T-cell (primary cell): ENCODE measurements around the gene TENM4. TPM values are rescaled to one million over a fixed set of nuclear protein-coding genes. Genes with fewer than 3 reads are reported as not detected.

ENCODE experiments used
- ATAC-seq, 4 experiments: fragments of 200-7000 bp in 3 of 4; fragments of 150-1000 bp in 1 of 4; cut with Tn5 transposase; replicated peaks in 1 of 4; 1 replicate in 3 of 4; 2 replicates in 1 of 4; pipeline ENCODE4 v1.10.0; 2021; ENCODE audit warnings: moderate library complexity in 3 of 4, mild to moderate bottlenecking in 2 of 4, moderate number of reproducible peaks in 1 of 4
- CTCF ChIA-PET, 2 donors: fragments of 300-600 bp; sonication (Branson Sonifier 250); formaldehyde crosslinking; loops; one replicate each; lab custom pipeline; 2022; ENCODE audit warnings: antibody characterized with exemption in 2 of 2; lab: Charles Lee
- POLR2A ChIA-PET, 2 donors: fragments of 300-600 bp; sonication (Branson Sonifier 250); formaldehyde crosslinking; loops; one replicate each; lab custom pipeline; 2022; ENCODE audit warnings: antibody characterized with exemption in 2 of 2; lab: Charles Lee
- DNase-seq, 35 experiments: peaks; one replicate each; pipeline versions ENCODE4 v3.0.0 to v3.0.0-alpha.2; 2013 to 2023
- H3K27ac ChIP-seq: one replicate; pipeline ENCODE4 v1.5.1; 2013; ENCODE audit warnings: low read length
- H3K27me3 ChIP-seq, 2 experiments: replicated peaks in 1 of 2; 1 replicate in 1 of 2; 2 replicates in 1 of 2; pipeline versions ENCODE4 v1.6.1 to v1.7.0; 2013; ENCODE audit warnings: low read length in 1 of 2, mixed read lengths in 1 of 2; ENCODE audit not compliant: control insufficient read depth in 2 of 2, insufficient read depth in 2 of 2; ENCODE audit errors: extremely low read depth in 1 of 2
- H3K36me3 ChIP-seq, 2 donors: 1 replicate in 1 of 2; 2 replicates in 1 of 2; pipeline versions ENCODE4 v1.6.1 to v1.7.0; 2013; ENCODE audit warnings: low read length in 1 of 2; ENCODE audit not compliant: control insufficient read depth in 2 of 2, insufficient read depth in 1 of 2; ENCODE audit errors: extremely low read depth in 1 of 2
- H3K4me1 ChIP-seq, 2 experiments: 1 replicate in 1 of 2; 2 replicates in 1 of 2; pipeline versions ENCODE4 v1.6.1 to v1.7.0; 2013; ENCODE audit warnings: low read length in 2 of 2, mixed read lengths in 1 of 2; ENCODE audit not compliant: insufficient read depth in 2 of 2, control insufficient read depth in 1 of 2; ENCODE audit errors: extremely low read depth in 1 of 2
- H3K4me3 ChIP-seq, 2 donors: 1 replicate in 1 of 2; 2 replicates in 1 of 2; pipeline versions ENCODE4 v1.5.1 to v1.7.0; 2013; ENCODE audit warnings: mild to moderate bottlenecking in 2 of 2, low read length in 1 of 2, moderate library complexity in 1 of 2; ENCODE audit not compliant: control insufficient read depth in 1 of 2; ENCODE audit errors: extremely low read depth in 1 of 2
- H3K9me3 ChIP-seq: 2 replicates; pipeline ENCODE4 v1.7.0; 2013
- H3K27ac Mint-ChIP-seq, 2 donors: one replicate each; pipeline ENCODE4 v1.8.0; 2020 to 2021; ENCODE audit warnings: mild to moderate bottlenecking in 2 of 2, mixed read lengths in 2 of 2
- H3K27me3 Mint-ChIP-seq, 2 donors: one replicate each; pipeline ENCODE4 v1.8.0; 2021 to 2022; ENCODE audit warnings: mixed read lengths in 2 of 2
- H3K36me3 Mint-ChIP-seq: one replicate; pipeline ENCODE4 v1.8.0; 2021; ENCODE audit warnings: mixed read lengths
- H3K4me1 Mint-ChIP-seq, 3 donors: one replicate each; pipeline ENCODE4 v1.8.0; 2020 to 2022; ENCODE audit warnings: mixed read lengths in 3 of 3, mild to moderate bottlenecking in 1 of 3
- H3K4me3 Mint-ChIP-seq, 3 donors: one replicate each; pipeline ENCODE4 v1.8.0; 2020 to 2022; ENCODE audit warnings: mild to moderate bottlenecking in 3 of 3, mixed read lengths in 3 of 3, moderate library complexity in 3 of 3
- H3K9me3 Mint-ChIP-seq, 3 donors: one replicate each; pipeline ENCODE4 v1.8.0; 2020 to 2022; ENCODE audit warnings: mixed read lengths in 3 of 3
- WGBS: methylation state at CpG from one replicate; pipeline ENCODE4 v1.1.5; 2013; ENCODE audit warnings: missing lambda C conversion rate; ENCODE audit not compliant: insufficient coverage; 5-methylcytosine and 5-hydroxymethylcytosine counted together
- total RNA-seq, 35 experiments: library from RNA in 6 of 35; stranded (reverse) in 6 of 35; fragments of 120-200 nt in 1 of 35; gene quantifications; one replicate each; pipeline versions ENCODE4 v1.2.1 to v1.2.4 and lab custom pipeline; 2013 to 2026

TENM4 gene
- total RNA-seq, 5 donors from 2014 or later (not counting 1 experiment from before 2014, with no cell fraction given) = 0.03 to 0.35 (median 0.03) TPM; not detected in 2

GRCh38 chr11:79348976-79349682 is 91.7 kb downstream of the TENM4 start:
- no peaks in the 10 kb centered on the region for H3K4me1 Mint-ChIP-seq

DNA sequence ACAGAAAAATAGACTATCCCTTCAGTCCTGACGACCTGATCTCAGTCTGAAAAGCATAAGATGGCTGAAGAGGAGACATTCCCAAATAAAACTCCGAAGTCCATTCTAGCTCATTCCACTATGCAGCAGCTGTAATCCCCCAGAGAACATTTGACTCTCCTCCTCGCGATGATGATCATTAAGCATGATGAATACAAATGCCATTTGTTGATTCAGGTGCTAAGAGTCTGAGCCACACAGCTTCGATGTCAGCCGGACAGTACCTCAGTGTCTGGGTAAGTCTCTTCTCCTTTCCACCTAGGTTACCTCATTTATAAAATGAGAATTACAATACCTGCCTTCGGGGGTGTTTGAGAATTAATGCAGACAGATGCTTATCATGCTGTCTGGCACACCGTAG is 94.8 kb downstream of the TENM4 start:
- H3K27ac Mint-ChIP-seq = no peak overlapping the region
- ATAC-seq = no peak

More at GRCh38 chr11:79348976-79349682, 91.7 kb downstream of the TENM4 start:
- POLR2A ChIA-PET = no interaction called here
- peaks cover 0 to 6% of the 10 kb centered on the region in 2 experiments for H3K27me3 ChIP-seq
- H3K9me3 ChIP-seq = no peaks in the 10 kb centered on the region
- peaks cover 5 to 11% of the 10 kb centered on the region in 2 donors for H3K27me3 Mint-ChIP-seq
- no CpG with 5 or more reads among the region's 5 CpGs for WGBS
- ATAC-seq = no peak
- no peaks in the 10 kb centered on the region for H3K36me3 Mint-ChIP-seq
- CTCF ChIA-PET = no interaction called here
- no peaks in the 10 kb centered on the region for H3K36me3 ChIP-seq
- no peak overlapping the region for H3K27ac ChIP-seq
- DNase-seq = no peak
- H3K27ac Mint-ChIP-seq = no peak overlapping the region
- peaks cover 0 to 5% (median 0%) of the 10 kb centered on the region in 3 donors for H3K9me3 Mint-ChIP-seq
- no peak overlapping the region for H3K4me3 ChIP-seq
- H3K4me3 Mint-ChIP-seq = no peak overlapping the region
- no peaks in the 10 kb centered on the region for H3K4me1 ChIP-seq

DNA sequence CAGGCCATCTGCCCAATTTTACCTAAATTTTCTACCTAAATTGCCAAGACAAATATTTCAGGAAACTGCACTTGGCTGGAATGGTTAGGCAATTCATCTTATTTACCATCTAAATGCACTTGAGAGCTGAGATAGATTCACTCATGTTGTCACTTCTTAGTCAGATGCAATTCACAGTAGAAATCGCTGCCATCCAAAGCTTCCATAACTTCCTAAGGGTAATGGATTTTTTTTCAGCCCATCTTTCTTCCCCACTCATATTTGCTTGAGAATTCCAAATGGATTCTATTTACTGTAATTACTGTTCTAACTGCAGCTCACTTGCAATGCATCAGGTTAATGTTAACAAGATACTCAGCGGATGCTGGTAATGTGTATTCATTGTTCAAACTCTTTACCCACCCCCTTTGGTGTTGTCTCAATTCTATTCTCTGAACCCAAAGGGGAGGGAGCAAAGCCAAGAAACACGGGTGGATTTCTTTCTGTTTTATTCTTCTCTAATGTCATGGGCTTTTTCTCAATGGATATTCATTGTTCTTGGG is 96.0 kb downstream of the TENM4 start:
- no peaks in the 10 kb centered on the region for H3K36me3 Mint-ChIP-seq
- Histone ChIP-seq H3K27ac (no peak overlapping the region), H3K27me3 (no peaks in the 10 kb centered on the region), H3K36me3 (no peaks in the 10 kb centered on the region), H3K4me1 (no peaks in the 10 kb centered on the region), H3K4me3 (no peak overlapping the region), H3K9me3 (no peaks in the 10 kb centered on the region)
- no peak overlapping the region for H3K4me3 Mint-ChIP-seq
- CTCF ChIA-PET = no interaction called here
- no peak overlapping the region for H3K27ac Mint-ChIP-seq
- 80% methylated on average over 1 of the region's 3 CpGs for WGBS
- no peaks in the 10 kb centered on the region for H3K4me1 Mint-ChIP-seq
- no peaks in the 10 kb centered on the region for H3K9me3 Mint-ChIP-seq
- POLR2A ChIA-PET = no interaction called here
- ATAC-seq = no peak
- no peak for DNase-seq
- H3K27me3 Mint-ChIP-seq = peaks cover 0 to 4% of the 10 kb centered on the region in 2 donors

More for the DNA sequence above, 94.8 kb downstream of the TENM4 start:
- Histone ChIP-seq H3K27ac (no peak overlapping the region), H3K4me1 (no peaks in the 10 kb centered on the region), H3K27me3 (no peaks in the 10 kb centered on the region), H3K36me3 (no peaks in the 10 kb centered on the region), H3K9me3 (no peaks in the 10 kb centered on the region), H3K4me3 (no peak overlapping the region)
- ChIA-PET CTCF (interaction anchor here in 1 of 2 donors (0.7 kb wide), 1 partner anchor 60 kb away, joined by 3 read pairs; no protein-coding TSS in a partner anchor), POLR2A (no interaction called here)
- H3K27me3 Mint-ChIP-seq = peaks cover 0 to 9% of the 10 kb centered on the region in 2 donors
- no peaks in the 10 kb centered on the region for H3K36me3 Mint-ChIP-seq
- H3K4me3 Mint-ChIP-seq = no peak overlapping the region
- DNase-seq = no peak
- H3K9me3 Mint-ChIP-seq = peaks cover 0 to 2% (median 0%) of the 10 kb centered on the region in 3 donors
- WGBS = 70% methylated on average over 4 of the region's 8 CpGs
- H3K4me1 Mint-ChIP-seq = no peaks in the 10 kb centered on the region

GRCh38 chr11:79342686-79343085 is 98.1 kb downstream of the TENM4 start:
- DNase-seq = no peak
- H3K27me3 ChIP-seq = peaks cover 0 to 5% of the 10 kb centered on the region in 2 experiments
- H3K4me1 ChIP-seq = no peaks in the 10 kb centered on the region
- Mint-ChIP-seq H3K4me1 (no peaks in the 10 kb centered on the region), H3K27me3 (no peaks in the 10 kb centered on the region), H3K27ac (no peak overlapping the region), H3K9me3 (no peaks in the 10 kb centered on the region), H3K36me3 (no peaks in the 10 kb centered on the region), H3K4me3 (no peak overlapping the region)
- H3K4me3 ChIP-seq = no peak overlapping the region
- no peak overlapping the region for H3K27ac ChIP-seq
- H3K36me3 ChIP-seq = no peaks in the 10 kb centered on the region
- no peaks in the 10 kb centered on the region for H3K9me3 ChIP-seq
- no CpG with 5 or more reads among the region's 6 CpGs for WGBS
- ChIA-PET POLR2A (no interaction called here), CTCF (interaction anchor here in 1 of 2 donors (0.6 kb wide), 1 partner anchor 307 kb away, joined by 3 read pairs; no protein-coding TSS in a partner anchor)
- no peak for ATAC-seq

DNA sequence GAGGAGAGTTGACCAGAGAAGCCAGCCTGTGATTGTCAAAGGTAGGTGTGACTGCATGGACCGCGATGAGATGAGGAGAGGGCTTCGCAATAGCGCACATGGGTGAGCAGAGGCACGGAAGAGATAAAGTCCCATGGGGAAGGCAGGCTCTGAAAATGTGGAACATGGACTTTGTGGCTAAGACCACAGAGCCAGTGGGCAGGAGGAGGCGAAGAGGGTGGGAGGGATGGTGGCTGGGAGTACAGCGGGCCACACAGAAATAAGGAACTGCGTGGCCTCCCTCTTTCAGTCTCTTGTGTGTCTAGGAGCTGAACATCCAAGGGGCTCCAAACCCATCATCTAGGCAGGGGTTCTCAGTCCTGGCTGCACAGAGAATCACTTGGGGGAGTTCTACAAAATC is 98.6 kb downstream of the TENM4 start:
- no peaks in the 10 kb centered on the region for H3K27me3 Mint-ChIP-seq
- H3K4me3 ChIP-seq = no peak overlapping the region
- H3K9me3 Mint-ChIP-seq = no peaks in the 10 kb centered on the region
- H3K27ac ChIP-seq = no peak overlapping the region
- ATAC-seq = no peak
- ChIA-PET CTCF (interaction anchor here in 1 of 2 donors (0.6 kb wide), 1 partner anchor 308 kb away, joined by 3 read pairs; no protein-coding TSS in a partner anchor), POLR2A (no interaction called here)
- peaks cover 0 to 5% of the 10 kb centered on the region in 2 experiments for H3K27me3 ChIP-seq
- no peaks in the 10 kb centered on the region for H3K4me1 Mint-ChIP-seq
- no peaks in the 10 kb centered on the region for H3K36me3 ChIP-seq
- no peaks in the 10 kb centered on the region for H3K9me3 ChIP-seq
- no peaks in the 10 kb centered on the region for H3K4me1 ChIP-seq
- no peaks in the 10 kb centered on the region for H3K36me3 Mint-ChIP-seq
- DNase-seq = no peak
- no peak overlapping the region for H3K27ac Mint-ChIP-seq
- 79% methylated on average over 7 of the region's 8 CpGs for WGBS
- no peak overlapping the region for H3K4me3 Mint-ChIP-seq

GRCh38 chr11:79340535-79340934 is 100.3 kb downstream of the TENM4 start:
- Mint-ChIP-seq H3K4me3 (no peak overlapping the region), H3K36me3 (no peaks in the 10 kb centered on the region), H3K27me3 (no peaks in the 10 kb centered on the region), H3K9me3 (no peaks in the 10 kb centered on the region), H3K27ac (no peak overlapping the region), H3K4me1 (no peaks in the 10 kb centered on the region)
- no peak overlapping the region for H3K4me3 ChIP-seq
- no peak overlapping the region for H3K27ac ChIP-seq
- DNase-seq (no peak), ATAC-seq (no peak)
- H3K27me3 ChIP-seq = peaks cover 0 to 5% of the 10 kb centered on the region in 2 experiments
- POLR2A ChIA-PET = no interaction called here
- no peaks in the 10 kb centered on the region for H3K4me1 ChIP-seq
- no peaks in the 10 kb centered on the region for H3K36me3 ChIP-seq
- H3K9me3 ChIP-seq = no peaks in the 10 kb centered on the region
- CTCF ChIA-PET = no interaction called here
- WGBS = 54% methylated on average over 2 of the region's 3 CpGs
